ENCODE results near the gene UGDH.

UGDH gene

GRCh38 chr4:39484582-39485272 lies 42.5 kb downstream of the UGDH start:
- ChIA-PET CTCF (interaction anchor here (0.7 kb wide), 2 partner anchors 10 to 279 kb away, joined by 3 to 5 read pairs; no protein-coding TSS in a partner anchor), POLR2A (ENCODE audit: low non-redundant PET) (no interaction called here)
- H3K27ac ChIP-seq: no peak overlapping the region
- TF ChIP-seq CTCF (conservative IDR thresholded peaks at IDR 0.05; ENCODE audit: low read depth): no peak
- DNase-seq (ENCODE audit: low spot score): no peak

GRCh38 chr4:39480902-39481695 lies 46.1 kb downstream of the UGDH start:
- DNase-seq (ENCODE audit: low spot score): no peak
- no peak for TF ChIP-seq CTCF (conservative IDR thresholded peaks at IDR 0.05; ENCODE audit: low read depth)
- POLR2A ChIA-PET (ENCODE audit: low non-redundant PET): no interaction called here
- no peak overlapping the region for H3K27ac ChIP-seq
- CTCF ChIA-PET: interaction anchor here (0.6 kb wide), 1 partner anchor 15 kb away, joined by 4 read pairs; no protein-coding TSS in a partner anchor

GRCh38 chr4:39480251-39480650 lies 47.0 kb downstream of the UGDH start:
- ChIA-PET POLR2A (ENCODE audit: low non-redundant PET) (no interaction called here), CTCF (interaction anchor here (0.5 to 0.7 kb wide), 3 partner anchors 16 to 152 kb away, joined by 3 to 4 read pairs (median 3); no protein-coding TSS in a partner anchor)
- TF ChIP-seq CTCF (conservative IDR thresholded peaks at IDR 0.05; ENCODE audit: low read depth): no peak
- H3K27ac ChIP-seq: no peak overlapping the region
- DNase-seq (ENCODE audit: low spot score): no peak

GRCh38 chr4:39476187-39476895 lies 50.9 kb downstream of the UGDH start:
- no peak overlapping the region for H3K27ac ChIP-seq
- no peak for TF ChIP-seq CTCF (conservative IDR thresholded peaks at IDR 0.05; ENCODE audit: low read depth)
- DNase-seq (ENCODE audit: low spot score): no peak
- CTCF ChIA-PET: no interaction called here
- POLR2A ChIA-PET (ENCODE audit: low non-redundant PET): no interaction called here

GRCh38 chr4:39472396-39472795 lies 54.8 kb downstream of the UGDH start:
- no peak overlapping the region for H3K27ac ChIP-seq
- no peak for TF ChIP-seq CTCF (conservative IDR thresholded peaks at IDR 0.05; ENCODE audit: low read depth)
- ChIA-PET CTCF (no interaction called here), POLR2A (ENCODE audit: low non-redundant PET) (no interaction called here)
- DNase-seq (ENCODE audit: low spot score): no peak

- H3K27ac ChIP-seq: no peak overlapping the region
- ChIA-PET CTCF (interaction anchor here (0.5 to 0.6 kb wide), 2 partner anchors 10 to 366 kb away, joined by 3 to 4 read pairs; no protein-coding TSS in a partner anchor), POLR2A (ENCODE audit: low non-redundant PET) (no interaction called here)
- no peak for DNase-seq (ENCODE audit: low spot score)
- no peak for TF ChIP-seq CTCF (conservative IDR thresholded peaks at IDR 0.05; ENCODE audit: low read depth)
Measured at GRCh38 chr4:39470402-39470801, 56.8 kb downstream of the UGDH start.
